H7 (cell line): ENCODE data around the gene RAD52. TPM values are rescaled to one million over a fixed set of nuclear protein-coding genes. Genes with fewer than 3 reads are reported as not detected.
A peak's percentile ranks its signal among the peaks of the same experiment; 100 is the strongest.
"Not testable (repeated sequence)": the region's sequence is repeated elsewhere in the genome, so short reads cannot be mapped to it uniquely, and the experiment has no call there.

Experiments
- DNase-seq: peaks from one replicate; pipeline ENCODE4 v3.0.0; 2012
- H3K27me3 ChIP-seq: 2 replicates; pipeline ENCODE4 v1.6.0; 2011; ENCODE audit warnings: mild to moderate bottlenecking, low read length; ENCODE audit not compliant: control insufficient read depth, insufficient read depth
- H3K36me3 ChIP-seq: replicated peaks from 2 replicates; pipeline ENCODE4 v1.5.1; 2011; ENCODE audit warnings: low read length; ENCODE audit not compliant: control insufficient read depth, insufficient read depth
- H3K4me3 ChIP-seq: 2 replicates; pipeline ENCODE4 v1.5.1; 2011; ENCODE audit warnings: low read depth, mild to moderate bottlenecking, control low read depth, low read length, moderate library complexity; ENCODE audit not compliant: insufficient read depth
- total RNA-seq: library from RNA; depleted of rRNA; stranded (reverse); fragments of >200 nt; shearing (Covaris generic); gene quantifications from 2 replicates; pipeline ENCODE4 v1.2.3, GENCODE V29; 2014

Gene RAD52
- total RNA-seq, 1 experiment from 2014 or later: 8.4 TPM

DNA sequence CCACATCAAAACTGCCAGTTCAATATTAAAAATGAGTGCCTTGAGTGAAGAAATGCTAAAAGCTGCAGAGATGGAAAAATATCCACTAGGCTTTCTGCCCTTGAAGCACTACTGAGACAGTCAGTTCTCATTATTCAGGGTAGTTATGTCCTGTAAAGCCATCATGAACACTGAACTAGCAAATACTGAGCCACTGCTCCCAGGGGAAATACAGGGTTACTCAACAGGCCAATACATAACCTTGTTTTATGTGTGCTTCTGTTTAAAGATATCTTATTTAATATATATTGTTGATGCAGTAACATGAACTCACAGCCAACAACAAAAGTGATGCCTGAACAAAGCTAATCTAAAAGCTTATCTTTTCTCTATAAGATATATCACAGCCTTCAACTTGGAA is 3.3 kb downstream of the RAD52 start:
- Histone ChIP-seq H3K36me3 (peaks cover 1% of the 10 kb centered on the region; the same call in 1 of the 2 replicates), H3K4me3 (no peak overlapping the region), H3K27me3 (no peaks in the 10 kb centered on the region)
- DNase-seq: no peak

- Histone ChIP-seq H3K4me3 (no peak overlapping the region), H3K27me3 (no peaks in the 10 kb centered on the region), H3K36me3 (peaks cover 1% of the 10 kb centered on the region; the same call in 1 of the 2 replicates)
- DNase-seq: no peak
Observed at GRCh38 chr12:944211-944610, 5.3 kb downstream of the RAD52 start.

GRCh38 chr12:943051-943450 is 6.4 kb downstream of the RAD52 start:
- DNase-seq: no peak
- H3K27me3 ChIP-seq: no peaks in the 10 kb centered on the region
- H3K36me3 ChIP-seq: peaks cover 1% of the 10 kb centered on the region; the same call in 1 of the 2 replicates
- no peak overlapping the region for H3K4me3 ChIP-seq

DNA sequence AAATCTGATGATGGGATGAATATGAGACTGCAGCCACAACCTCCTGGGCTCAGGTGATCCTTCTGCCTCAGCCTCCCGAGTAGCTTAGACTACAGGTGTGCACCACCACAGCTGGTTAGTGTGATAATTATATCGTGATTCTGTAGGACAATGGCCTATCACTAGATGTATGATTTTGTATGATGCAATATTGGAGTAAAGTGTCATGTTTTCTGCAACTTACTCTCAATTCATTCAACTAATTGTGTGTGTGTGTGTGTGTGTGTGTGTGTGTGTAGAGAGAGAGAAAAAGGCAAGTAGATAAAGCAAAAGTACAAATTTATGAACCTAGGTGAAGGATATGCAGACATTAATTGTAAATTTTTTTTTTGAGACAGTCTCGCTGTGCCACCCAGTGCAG is 10.7 kb downstream of the RAD52 start:
- DNase-seq: no peak
- no peak overlapping the region for H3K4me3 ChIP-seq
- H3K27me3 ChIP-seq: no peaks in the 10 kb centered on the region
- H3K36me3 ChIP-seq: no peaks in the 10 kb centered on the region; the same call in 1 of the 2 replicates

GRCh38 chr12:936377-937345 is 12.8 kb downstream of the RAD52 start:
- Histone ChIP-seq H3K36me3 (peaks cover 1% of the 10 kb centered on the region), H3K4me3 (no peak overlapping the region), H3K27me3 (no peaks in the 10 kb centered on the region)
- DNase-seq: no peak

GRCh38 chr12:935891-936290 is 13.6 kb downstream of the RAD52 start:
- not testable (repeated sequence) for H3K4me3 ChIP-seq, H3K27me3 ChIP-seq, DNase-seq, H3K36me3 ChIP-seq

- no peak overlapping the region for H3K4me3 ChIP-seq
- no peak for DNase-seq
- no peaks in the 10 kb centered on the region for H3K27me3 ChIP-seq
- H3K36me3 ChIP-seq: peaks cover 14% of the 10 kb centered on the region
Observed at GRCh38 chr12:931591-931990, 17.9 kb downstream of the RAD52 start.

- no peak for DNase-seq
- Histone ChIP-seq H3K36me3 (peaks cover 14% of the 10 kb centered on the region), H3K27me3 (no peaks in the 10 kb centered on the region), H3K4me3 (no peak overlapping the region)
Observed at GRCh38 chr12:931060-931459, 18.4 kb downstream of the RAD52 start.

- no peak overlapping the region for H3K4me3 ChIP-seq
- H3K36me3 ChIP-seq: peaks cover 21% of the 10 kb centered on the region
- H3K27me3 ChIP-seq: no peaks in the 10 kb centered on the region
- DNase-seq: no peak
Observed at GRCh38 chr12:926641-927040, 22.9 kb downstream of the RAD52 start.

- Histone ChIP-seq H3K27me3 (no peaks in the 10 kb centered on the region), H3K4me3 (no peak overlapping the region), H3K36me3 (peaks cover 13% of the 10 kb centered on the region)
- no peak for DNase-seq
Observed at GRCh38 chr12:922285-922684, 27.2 kb downstream of the RAD52 start.

DNA sequence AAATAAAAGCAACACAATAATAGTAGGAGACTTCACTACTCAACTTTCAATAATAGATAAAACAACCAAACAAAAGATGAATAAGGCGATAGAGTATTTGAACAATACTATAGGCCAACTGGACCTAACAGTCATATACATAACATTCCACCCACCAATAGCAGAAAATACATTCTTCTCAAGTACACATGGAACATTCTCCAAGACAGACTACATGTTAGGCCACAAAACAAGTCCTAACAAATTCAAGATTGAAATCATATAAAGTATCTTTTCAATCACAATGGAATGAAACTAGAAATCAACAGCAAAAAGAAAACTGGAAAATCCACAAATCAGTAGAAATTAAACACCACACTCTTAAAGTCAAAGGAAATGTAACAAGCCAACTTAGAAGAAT is 28.8 kb downstream of the RAD52 start:
- Histone ChIP-seq H3K4me3 (no peak overlapping the region), H3K27me3 (no peaks in the 10 kb centered on the region), H3K36me3 (peaks cover 11% of the 10 kb centered on the region)
- DNase-seq: no peak

GRCh38 chr12:916712-917445 is 32.6 kb downstream of the RAD52 start:
- Histone ChIP-seq H3K27me3 (no peaks in the 10 kb centered on the region), H3K4me3 (no peak overlapping the region), H3K36me3 (peaks cover 15% of the 10 kb centered on the region)
- DNase-seq: no peak

DNA sequence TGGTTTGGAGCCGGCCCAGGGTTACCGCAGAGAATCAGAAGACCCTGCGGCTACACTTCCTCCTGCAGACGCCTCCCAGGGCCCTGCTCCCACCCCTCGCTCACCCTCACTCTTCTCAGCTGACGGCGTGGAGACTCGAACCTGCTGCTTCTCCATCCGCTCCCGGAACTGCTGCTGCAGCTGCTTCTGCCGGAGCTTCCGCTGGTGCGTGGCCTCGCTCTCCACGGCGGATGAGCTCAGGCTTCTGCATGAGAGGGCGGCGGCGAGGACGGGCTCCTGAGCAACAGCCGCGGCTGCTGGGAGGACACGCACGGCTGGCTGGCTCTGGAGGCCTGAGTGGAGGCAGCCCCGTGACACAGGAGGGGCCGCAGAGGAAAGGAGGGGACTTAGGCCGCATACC is 33.3 kb downstream of the RAD52 start:
- peak; percentile 40 for DNase-seq
- Histone ChIP-seq H3K27me3 (no peaks in the 10 kb centered on the region), H3K36me3 (peaks cover 16% of the 10 kb centered on the region), H3K4me3 (no peak overlapping the region)

DNA sequence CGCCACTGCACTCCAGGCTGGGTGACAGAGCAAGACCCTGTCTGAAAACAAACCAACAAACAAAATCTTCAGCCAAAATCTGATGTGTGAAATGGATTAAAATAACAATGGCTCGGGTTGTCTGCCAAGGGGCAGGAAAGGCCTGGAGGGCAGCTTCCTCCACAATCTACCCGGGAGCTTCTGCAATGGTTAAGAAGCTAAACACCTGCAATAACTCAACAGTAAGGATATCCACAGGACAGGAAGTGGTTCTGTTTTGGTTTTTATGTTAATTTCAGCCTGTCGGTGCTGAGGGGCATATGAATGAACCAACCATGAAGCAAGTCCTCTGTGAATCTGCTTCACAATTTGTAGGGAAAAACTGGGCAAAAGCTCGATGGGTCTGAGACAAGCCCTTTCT is 34.4 kb downstream of the RAD52 start:
- Histone ChIP-seq H3K27me3 (no peaks in the 10 kb centered on the region), H3K36me3 (peaks cover 17% of the 10 kb centered on the region), H3K4me3 (no peak overlapping the region)
- DNase-seq: peak; percentile 26
